Activated T-cell treated with anti-CD3 and anti-CD28 coated beads, Interleukin-2, amount 50 U/mL, for 1 hour (primary cell): ENCODE data around the gene NEK10.

Source experiments
- DNase-seq: peaks from one replicate; pipeline ENCODE4 v3.0.0-alpha.2; 2020

The NEK10 gene

GRCh38 chr3:27093771-27094170, 275.4 kb downstream of the NEK10 start:
- no peak for DNase-seq

- no peak for DNase-seq
These were observed 278.7 kb downstream of the NEK10 start for GRCh38 chr3:27090275-27091041.

GRCh38 chr3:27089645-27090044, 279.5 kb downstream of the NEK10 start:
- no peak for DNase-seq

DNA sequence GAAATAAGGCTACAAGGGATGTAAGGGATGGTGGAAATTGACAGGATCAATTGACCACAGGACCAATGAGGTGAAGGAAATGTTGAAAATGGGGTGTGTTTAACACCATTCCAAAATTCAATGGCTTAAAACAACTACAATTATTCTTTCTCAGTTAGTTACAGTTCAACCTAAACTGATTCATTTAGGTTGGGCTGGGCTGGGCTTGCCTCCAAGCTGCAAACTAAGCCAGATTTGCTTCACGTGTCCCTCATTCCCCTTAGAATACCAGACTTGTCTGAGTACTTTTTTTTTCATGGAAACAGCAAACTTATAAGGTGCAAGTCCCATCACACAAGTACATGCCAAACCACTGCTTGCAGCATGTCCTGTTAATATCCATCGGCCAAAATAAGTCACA, 280.1 kb downstream of the NEK10 start:
- DNase-seq, result no peak

- DNase-seq, result no peak
These were observed 283.1 kb downstream of the NEK10 start for GRCh38 chr3:27085829-27086730.

DNA sequence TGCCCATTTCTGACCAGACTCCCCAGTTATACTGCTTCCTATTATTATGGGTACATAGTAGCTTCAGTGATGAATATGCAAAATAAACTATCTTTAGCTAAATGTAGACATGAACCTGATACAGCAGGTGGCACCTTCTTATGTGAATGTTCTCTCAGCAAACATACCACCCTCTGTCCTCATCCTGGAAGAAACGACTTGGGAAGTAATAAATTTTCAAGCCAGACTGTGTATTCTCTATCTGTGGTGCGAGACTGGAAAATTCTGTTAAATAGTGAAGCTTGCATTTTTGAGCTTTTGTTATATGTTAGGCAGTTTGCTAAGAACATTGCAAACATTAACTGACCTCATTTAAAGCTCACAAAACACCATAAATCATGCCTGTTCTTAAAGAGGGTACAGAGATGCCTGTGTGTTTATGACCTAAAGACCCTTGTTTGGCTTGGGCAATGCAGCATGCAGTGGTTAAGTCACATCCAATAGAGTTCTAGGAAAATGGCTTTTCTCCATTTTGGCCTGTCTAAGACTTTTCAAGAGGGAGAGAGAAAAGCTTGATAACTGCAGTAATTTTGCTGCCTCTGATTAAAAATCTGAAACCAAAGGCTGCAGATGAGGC, 287.1 kb downstream of the NEK10 start:
- no peak for DNase-seq

GRCh38 chr3:27081566-27081965, 287.6 kb downstream of the NEK10 start:
- DNase-seq, result no peak

GRCh38 chr3:27080258-27080525, 289.0 kb downstream of the NEK10 start:
- no peak for DNase-seq

DNA sequence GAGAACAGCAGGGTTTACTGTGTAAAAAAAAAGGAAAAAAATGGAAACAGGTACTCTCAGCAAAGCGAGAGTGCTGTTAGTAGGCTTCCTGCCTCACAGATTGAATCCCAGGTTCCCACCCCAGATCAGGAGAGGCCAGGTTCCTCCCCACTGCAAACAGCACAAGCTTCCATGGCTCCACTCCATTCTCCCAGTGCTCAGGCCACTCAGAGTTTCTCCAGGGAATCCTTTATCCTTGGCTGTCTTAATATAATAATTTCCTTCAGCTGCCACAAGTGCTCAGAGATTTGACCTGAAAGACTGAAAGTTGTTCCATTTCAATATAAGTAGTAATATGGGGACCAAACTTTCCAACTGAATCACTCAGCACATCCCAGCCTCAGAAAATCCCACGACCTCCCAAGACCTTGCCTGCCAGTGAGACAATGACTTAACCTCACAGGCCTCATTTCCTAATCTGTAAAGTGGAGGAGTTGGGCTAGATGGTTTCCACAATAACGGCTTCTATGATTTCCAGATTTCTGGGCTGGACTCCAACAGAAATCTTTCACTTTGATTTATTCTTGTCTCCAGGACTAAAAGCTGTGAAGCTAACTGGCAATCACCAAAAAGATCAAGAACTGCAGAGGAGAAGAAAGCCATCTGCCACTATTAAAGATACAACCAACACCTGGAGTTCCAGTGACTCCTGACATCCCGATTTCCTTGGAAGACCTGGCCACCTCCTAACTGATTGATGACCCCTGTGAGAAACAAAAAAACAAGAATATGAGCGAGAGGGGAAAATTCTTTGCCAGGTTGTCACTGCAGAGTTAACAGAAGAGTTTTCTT, 289.5 kb downstream of the NEK10 start:
- no peak for DNase-seq

DNA sequence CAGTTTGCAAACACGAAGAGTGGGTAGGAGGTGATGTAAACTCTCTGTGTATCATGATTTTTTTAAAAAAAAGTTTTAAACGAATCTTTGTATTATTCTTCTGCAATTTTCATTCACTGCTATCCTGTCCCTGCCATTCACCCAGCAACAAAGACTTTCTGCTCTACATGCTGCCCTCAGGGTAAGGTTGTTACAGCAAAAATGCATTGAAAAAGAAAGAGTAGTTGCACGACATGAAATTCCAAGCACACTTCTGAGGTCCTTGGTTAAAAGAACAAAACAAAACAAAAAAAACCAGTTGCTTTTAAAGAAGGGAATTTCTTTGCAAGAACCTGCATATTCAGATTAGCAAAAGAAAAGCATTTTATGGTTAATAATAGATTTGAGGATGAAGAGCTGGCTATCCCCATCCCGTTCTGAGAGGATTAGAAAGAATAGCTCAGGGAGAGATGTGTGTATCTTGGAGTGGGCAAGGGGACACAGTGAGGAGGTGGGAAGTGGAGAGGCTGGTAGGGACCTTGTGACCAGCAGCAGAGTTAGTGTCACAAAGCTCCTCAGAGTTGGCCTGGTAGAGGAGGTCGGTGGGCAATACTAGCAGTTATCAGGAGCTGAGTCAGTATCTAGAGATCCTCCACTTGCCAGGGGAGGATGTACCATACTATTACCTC, 290.8 kb downstream of the NEK10 start:
- no peak for DNase-seq

DNA sequence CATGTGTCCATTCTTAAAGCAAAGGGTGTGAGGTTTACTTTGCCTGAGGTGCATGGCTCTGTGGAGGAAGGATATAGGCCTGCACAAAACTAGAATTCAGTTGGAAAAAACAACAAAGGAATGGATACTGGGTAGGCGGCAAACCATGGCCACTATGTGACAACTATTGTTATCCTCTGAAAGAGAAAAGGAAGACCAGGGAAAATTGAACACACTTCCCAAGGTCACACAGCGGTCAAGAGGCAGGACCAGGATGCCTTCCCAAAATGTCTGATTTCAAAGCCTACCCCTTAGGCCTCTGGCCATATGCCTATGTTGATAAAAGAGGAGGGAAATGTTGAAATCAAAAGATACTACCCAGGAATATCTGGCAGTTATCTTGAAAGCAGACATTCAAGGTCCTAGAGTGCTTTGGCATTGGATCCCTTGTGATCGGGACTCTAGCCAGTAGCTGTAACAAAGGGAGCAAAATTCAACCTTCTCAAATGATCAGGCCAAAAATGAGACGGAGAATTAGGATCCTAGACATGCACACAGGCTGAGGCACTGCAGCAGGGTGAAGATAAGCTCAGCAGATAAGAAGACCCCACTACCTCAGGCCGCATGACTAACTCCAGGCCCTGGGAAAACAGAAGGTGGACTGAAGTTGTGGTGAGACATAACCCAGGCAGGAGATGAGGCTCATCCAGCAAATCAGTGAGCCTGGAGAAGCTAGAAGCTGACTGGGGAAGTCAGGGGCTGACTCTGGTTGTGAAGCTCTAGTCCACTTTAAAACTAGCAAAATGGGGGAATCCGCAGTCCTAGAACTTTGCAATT, 292.2 kb downstream of the NEK10 start:
- no peak for DNase-seq

DNA sequence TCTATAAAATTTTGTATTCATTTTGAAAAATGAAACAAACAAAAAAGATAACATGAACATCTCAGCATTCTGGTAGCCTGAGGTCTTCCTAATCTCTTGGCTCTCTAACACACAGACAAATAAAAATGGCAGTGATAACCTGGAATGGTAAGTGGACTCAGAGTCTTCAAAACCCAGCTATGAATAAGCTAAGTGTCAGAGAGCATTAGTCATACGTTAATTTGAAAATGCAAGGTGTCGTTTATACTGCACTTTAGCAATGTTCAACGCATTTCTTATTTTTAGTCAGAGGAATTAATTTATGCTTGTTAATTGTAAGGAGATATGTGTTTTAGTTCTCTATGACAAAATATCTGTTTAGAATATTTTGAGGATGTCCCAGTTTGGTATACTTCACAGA, 294.3 kb downstream of the NEK10 start:
- no peak for DNase-seq

- DNase-seq, result no peak
These were observed 295.3 kb downstream of the NEK10 start for GRCh38 chr3:27073912-27074311.

GRCh38 chr3:27072810-27073651, 296.2 kb downstream of the NEK10 start:
- DNase-seq, result no peak

DNA sequence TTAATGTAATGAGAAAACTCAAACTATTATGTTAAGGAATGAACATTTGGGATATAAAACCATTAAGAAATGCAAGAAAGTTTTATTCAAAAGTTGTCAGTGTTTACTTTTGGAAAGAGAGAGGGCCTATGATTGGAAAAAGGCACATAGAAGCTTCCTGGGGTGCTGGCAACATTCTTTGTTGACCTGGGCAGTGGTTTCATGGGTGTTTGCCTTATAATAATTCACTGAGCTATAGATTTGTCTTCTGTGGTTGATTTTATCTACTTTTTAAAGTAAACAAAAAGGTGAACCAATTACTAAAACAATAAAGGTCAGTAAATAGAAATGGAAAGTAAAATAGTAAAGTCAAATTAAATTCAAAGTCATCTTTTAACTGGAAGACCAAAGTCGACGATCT, 308.8 kb downstream of the NEK10 start:
- no peak for DNase-seq
